GM19193 (cell line): ENCODE results near the gene LMNTD2.

Experiments
- POLR2A ChIP-seq: IDR thresholded peaks from 4 replicates; pipeline ENCODE4 v1.6.1; 2011; ENCODE audit not compliant: insufficient read depth, insufficient read length; ENCODE audit errors: extremely low read depth

The LMNTD2 gene, protein sequence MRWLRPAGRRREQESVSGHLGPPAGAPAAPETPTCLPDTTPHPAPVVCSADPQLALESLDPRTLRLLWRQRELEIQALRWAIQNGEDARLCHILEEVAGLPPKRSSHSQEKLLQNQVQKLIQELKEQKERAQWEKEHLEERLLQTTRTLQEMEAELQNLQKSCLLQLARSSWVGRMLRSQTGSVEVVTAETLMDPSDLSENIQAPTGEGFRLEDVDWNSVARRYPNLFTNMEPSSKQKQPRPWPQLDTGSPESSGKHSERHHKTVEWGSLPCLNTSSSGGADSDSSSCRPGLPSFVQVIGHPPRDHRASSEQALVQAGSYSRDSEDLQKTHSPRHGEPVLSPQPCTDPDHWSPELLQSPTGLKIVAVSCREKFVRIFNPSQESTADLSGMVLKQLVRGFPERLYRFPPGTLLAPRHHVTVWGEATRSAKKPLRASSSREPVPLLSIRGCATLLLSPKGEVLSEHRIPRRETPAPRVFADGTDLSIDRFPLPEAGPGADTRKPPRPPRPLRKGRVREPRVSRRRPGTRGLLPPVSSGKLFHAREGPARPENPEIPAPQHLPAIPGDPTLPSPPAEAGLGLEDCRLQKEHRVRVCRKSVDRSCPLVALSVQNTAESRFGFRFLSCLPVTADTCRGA

DNA sequence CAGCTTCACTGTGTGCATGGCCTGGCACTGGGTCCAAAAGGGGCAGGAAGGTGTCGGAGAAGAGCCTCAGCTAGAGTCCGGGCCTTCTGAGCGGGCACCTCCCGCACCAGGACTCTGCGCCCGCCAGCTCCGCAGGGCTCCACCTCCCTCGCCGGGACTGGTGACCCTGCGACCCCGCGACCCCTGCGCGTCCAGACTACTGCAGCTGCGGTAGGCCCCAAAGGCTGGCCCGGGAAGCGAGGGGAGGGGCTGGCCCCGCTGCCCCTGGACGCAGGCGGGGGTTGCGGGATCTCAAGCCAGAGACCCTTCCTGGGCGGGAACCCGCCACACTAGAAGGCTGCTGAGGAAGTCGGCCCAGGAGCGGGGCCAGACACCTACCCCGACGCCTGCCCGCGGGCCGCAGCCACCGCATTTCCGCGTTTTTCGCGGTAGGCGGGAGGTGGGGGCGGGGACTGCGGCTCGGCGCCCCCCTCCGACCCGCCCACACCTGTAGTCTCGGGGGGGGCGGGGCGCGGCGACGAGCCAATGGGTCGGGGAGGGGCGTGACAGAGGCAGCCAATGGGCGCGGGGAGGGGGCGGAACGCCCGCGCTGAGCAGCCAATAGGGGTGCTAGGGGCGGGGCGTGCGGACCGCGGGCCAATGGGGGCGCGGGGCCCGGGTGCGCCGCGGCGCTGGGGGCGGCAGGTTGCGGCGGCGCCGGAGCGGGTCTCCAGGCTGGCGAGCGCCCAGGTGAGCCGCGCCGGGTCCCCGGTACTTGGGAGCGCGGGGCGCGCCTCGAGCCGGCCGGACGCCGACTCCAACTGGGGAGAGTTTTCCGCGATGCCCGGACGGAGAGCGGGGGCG, at the start of gene LMNTD2, which contains the start of gene RASSF7:
Gene LMNTD2, minus strand, starts transcription at position 434 of the 843 bp plus-strand sequence. Its CDS starts 22 bp downstream, at position 412.
Gene RASSF7, plus strand, starts transcription at position 666 of the 843 bp plus-strand sequence. CDS start 799 bp downstream, outside the sequence.
- peak; percentile 72 for TF ChIP-seq POLR2A

DNA sequence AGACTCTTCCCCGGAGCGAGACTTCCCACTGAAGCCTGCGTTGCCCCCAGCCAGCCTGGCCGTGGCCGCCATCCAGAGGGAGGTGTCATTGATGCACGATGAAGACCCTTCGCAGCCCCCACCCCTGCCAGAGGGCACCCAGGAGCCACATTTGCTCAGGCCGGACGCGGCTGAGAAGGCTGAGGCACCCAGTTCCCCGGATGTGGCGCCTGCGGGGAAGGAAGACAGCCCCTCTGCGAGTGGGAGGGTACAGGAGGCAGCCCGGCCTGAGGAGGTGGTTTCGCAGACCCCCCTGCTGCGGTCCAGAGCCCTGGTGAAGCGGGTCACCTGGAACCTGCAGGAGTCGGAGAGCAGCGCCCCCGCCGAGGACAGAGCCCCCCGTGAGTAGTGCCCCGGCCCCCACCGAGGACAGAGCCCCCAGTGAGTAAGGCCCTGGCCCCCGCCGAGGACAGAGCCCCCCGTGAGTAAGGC, 48.8 kb upstream of the LMNTD2 start:
- no peak for TF ChIP-seq POLR2A

DNA sequence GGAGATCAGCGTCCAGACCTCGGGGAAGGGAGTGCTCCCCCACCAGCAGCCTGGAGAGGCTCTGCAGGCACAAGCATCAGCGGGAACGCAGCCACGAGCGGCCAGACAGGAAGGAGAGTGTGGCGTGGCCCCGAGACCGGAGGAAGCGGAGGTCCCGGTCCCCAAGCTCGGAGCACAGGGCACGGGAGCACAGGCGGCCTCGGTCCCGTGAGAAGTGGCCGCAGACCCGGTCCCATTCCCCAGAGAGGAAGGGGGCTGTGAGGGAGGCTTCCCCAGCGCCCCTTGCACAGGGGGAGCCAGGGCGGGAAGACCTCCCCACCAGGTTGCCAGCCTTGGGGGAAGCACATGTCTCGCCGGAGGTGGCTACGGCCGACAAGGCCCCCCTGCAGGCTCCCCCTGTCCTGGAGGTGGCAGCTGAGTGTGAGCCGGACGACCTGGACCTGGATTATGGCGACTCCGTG, 48.3 kb upstream of the LMNTD2 start:
- no peak for TF ChIP-seq POLR2A

DNA sequence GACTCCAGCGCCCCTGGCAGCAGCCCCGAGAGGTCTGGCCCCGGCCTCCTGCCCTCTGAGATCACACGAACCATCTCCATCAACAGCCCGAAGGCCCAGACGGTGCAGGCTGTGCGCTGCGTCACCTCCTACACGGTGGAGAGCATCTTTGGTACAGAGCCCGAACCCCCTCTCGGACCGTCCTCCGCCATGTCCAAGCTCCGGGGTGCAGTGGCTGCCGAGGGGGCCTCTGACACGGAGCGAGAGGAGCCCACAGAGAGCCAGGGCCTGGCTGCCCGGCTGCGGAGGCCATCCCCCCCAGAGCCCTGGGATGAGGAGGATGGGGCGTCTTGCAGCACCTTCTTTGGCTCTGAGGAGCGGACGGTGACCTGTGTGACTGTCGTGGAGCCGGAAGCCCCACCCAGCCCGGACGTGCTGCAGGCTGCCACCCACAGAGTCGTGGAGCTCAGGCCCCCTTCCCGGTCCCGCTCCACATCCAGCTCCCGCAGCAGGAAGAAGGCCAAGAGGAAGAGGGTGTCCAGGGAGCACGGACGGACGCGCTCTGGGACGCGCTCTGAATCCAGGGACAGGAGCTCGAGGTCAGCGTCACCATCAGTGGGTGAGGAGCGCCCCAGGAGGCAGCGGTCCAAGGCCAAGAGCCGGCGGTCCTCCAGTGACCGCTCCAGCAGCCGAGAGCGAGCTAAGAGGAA, 47.6 kb upstream of the LMNTD2 start:
- TF ChIP-seq POLR2A, result no peak

DNA sequence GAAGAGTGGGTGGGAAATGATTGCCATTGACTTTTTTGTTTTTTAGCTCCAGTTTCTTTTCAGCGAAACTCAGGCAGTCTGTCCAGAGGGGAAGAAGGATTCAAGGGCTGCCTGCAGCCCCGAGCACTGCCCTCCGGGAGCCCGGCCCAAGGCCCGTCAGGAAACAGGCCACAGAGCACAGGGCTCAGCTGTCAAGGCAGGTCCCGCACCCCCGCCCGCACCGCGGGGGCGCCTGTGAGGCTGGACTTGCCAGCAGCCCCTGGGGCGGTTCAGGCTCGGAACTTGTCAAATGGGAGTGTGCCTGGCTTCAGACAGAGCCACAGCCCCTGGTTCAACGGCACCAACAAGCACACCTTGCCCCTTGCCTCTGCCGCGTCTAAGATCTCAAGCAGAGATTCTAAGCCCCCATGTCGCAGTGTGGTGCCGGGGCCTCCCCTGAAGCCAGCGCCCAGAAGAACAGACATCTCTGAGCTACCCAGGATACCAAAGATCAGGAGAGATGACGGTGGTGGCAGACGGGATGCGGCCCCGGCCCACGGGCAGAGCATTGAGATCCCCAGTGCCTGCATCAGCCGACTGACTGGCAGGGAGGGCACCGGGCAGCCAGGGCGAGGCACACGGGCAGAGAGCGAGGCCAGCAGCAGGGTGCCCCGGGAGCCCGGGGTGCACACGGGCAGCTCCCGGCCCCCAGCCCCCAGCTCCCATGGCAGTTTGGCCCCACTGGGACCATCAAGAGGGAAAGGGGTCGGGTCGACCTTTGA, 46.7 kb upstream of the LMNTD2 start:
- TF ChIP-seq POLR2A, result no peak

DNA sequence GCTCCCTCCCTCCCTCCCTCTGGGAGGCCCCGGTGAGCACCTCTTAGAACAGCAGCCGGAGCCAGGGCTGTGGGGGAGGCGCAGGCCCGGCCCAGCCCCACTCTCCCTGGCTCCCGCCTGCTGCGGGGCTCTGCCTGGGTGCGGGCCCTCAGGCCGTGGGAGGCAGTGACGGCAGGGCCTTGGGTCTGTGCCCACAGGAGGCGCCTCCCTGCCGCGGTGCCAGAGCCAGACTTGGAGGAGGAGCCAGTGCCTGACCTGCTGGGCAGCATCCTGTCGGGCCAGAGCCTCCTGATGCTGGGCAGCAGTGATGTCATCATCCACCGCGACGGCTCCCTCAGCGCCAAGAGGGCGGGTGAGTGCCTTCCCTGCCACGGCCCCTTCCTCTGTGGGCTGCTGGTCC, 45.7 kb upstream of the LMNTD2 start:
- TF ChIP-seq POLR2A, result no peak

DNA sequence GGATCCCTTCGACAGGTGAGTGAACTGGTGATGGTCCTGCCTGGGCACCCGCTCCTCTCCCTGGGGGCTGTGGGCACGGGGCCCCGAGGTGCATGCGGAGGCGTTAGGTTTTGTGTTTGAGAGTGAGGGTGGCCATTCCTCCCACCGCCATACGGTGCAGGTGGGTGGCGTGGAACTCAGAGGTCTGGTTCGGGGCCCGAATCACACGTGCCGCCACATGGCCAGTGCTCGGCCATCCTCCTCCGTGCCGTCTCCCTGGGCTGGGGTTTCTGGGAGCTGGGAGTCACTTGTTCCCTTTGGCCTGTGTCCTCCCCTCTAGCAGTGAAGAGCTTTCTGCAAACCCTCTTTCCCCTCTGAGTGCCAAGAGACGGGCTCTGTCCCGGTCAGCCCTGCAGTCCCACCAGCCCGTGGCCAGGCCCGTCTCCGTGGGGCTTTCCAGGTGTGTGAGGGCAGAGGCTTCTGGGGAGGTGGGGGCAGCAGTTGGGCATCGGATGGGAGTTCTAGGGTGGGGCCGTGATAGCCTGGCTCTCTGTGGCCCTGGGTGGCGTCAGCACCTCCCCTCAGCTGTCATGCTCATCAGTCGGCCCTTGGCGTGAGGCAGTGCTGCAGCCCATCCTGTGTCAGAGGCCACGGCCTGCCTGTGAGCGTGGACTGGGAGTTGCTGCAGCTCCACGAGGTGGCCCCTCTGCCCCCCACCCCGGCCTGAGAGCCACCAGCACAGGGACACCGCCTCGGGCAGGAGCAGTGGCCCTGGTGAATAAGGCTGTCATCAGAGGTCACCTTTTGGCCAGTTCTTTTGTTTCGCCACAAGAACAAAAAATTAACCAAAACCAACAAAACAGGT, 45.0 kb upstream of the LMNTD2 start:
- no peak for TF ChIP-seq POLR2A

DNA sequence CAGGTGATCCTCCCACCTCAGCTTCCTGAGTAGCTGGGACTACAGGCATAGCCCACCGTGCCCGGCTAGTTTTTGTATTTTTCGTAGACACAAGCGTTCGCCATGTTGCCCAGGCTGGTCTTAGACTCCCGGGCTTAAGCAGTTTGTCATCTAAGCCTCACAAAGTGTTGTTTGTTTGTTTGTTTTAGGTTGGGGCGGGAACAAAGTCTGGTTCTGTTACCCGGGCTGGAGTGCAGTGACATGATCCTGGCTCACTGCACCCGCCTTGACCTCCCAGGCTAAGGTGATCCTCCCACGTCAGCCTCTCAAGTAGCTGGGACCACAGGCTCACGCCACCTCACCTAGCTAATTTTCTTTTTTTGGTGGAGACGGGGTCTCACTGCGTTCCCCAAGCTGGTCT, 42.6 kb upstream of the LMNTD2 start:
- TF ChIP-seq POLR2A, result no peak

DNA sequence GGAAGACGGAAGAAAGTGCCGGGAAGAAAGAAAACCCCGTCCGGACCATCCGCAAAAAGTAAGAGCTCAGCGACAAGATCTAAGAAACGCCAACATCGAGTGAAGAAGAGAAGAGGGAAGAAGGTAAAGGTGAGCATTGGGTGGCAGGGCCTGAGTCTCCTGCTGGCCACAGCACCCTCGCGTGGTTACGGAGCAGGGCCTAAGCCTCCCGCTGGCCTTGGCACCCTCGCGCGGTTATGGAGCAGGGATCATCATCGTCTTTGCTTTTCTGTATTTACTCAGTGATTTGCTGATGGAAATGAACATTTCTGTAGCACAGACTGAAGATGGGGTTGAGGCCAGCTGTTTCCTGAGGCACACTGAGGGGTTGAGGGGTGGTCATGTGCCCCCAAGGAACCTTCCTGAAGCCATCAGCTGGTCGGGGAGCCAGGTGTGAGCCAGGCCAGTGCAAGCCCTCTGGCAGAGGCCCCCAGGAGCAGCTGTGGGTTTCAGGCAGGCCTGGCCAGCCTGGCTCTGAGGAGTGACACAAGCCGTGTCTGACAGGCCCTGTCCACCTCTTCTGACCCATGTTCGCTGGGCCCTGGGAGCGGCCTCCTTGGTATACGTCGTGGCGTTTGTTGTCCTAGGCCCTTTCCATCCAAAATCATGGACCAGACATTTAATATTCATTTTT, 41.2 kb upstream of the LMNTD2 start:
- no peak for TF ChIP-seq POLR2A

DNA sequence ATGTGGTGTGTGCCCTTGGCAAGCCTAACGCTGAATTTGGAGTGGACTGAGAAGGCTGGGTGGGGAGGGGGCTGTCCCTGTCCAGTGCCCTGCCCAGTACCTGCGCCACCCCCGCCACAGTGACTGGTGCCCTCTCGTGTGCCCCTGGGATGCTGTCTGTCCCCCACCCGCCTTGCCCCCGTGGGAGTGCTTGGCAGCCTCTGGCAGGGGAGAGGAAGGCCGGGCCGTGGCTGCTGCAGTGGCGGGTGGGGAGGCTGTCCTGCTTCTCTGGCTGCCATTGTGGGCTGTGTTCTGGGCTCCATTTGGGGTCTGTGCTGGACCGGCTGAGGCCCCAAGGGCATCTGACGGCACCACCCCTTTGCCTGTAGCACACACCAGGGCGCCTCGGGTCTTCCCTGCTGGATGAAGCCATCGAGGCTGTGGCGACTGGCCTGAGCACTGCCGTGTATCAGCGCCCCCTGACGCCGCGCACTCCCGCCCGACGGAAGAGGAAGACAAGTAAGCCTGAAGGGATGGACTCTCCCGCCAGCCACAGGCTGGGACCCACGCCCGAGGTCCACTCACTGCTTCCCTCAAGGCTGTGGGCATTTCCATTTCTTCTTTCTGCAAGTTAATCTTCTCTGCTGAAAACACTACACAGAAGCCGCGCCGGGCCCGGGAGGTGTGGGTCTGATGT, 37.6 kb upstream of the LMNTD2 start:
- TF ChIP-seq POLR2A, result no peak

DNA sequence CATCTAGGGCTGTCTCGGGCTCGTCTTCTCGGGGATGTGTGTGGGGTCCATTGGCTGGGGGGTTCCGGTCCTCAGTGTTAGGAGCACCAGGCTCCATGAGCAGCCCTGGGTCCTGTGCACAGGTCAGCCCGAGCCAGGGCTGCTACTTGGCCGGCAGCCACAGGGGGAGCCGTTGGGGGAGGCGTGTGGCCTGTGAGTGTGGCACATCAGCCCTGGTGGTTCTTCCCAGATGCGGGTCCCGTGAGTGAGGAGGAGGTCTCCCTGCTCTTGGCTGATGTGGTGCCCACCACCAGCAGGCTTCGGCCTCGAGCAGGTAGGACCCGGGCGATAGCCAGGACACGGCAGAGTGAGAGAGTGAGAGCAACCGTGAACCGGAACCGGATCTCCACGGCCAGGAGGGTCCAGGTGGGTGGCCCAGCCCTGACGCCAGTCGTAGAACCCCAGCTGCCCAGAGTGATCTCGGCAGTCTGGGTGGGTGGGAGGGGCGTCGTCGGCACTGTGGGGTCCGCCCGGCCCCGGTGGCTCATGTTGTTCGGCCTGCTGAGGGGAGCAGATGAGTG, 36.7 kb upstream of the LMNTD2 start:
- no peak for TF ChIP-seq POLR2A
